NCI-H187 treated with DMSO at 0.1 percent for 48 hours (cell line): Measurements from ENCODE around the gene PHEX.

ENCODE experiments used
- DNase-seq: peaks from one replicate; lab custom pipeline; 2025; lab: John Stamatoyannopoulos, UW

Gene PHEX

GRCh38 chrX:22041907-22042530, 9.9 kb downstream of the PHEX start:
- no peak for DNase-seq

DNA sequence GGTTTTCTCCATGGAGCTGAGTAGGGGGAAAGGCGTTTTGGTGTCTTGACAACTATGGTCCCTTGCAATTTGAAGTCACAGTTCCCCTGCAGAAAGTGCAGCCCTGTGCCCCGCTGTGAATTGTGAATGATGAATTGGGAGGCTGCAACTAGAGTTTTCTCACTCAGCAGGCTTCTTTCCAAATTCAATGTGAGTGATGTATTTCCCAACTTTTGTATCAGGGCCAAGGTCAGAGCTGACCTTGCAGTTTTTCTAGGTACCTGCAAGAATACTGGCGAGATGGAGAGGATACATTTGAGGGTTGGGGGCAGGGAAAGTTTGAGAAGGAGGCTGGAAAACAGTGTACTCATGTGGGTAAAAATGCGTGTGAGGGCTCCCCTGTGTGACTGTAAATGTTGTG, 11.7 kb downstream of the PHEX start:
- DNase-seq = no peak

DNA sequence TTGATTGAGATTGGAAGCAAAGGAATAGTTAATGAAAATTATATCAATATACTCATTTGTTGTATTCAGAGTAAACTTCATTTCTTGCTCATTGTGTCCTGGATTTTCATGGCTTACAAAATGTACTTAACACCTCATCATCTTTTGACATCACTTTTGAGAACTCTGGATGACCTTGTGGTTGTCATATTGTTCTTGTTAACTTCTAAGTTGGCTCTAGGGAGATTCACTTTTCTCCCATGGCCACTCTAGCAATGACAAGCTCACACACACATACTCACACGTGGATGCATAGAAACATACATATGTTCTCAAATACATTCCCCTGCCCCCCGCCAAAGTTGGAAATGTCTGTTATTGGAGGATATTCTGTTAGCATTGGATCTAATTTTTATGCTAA, 15.3 kb downstream of the PHEX start:
- no peak for DNase-seq

DNA sequence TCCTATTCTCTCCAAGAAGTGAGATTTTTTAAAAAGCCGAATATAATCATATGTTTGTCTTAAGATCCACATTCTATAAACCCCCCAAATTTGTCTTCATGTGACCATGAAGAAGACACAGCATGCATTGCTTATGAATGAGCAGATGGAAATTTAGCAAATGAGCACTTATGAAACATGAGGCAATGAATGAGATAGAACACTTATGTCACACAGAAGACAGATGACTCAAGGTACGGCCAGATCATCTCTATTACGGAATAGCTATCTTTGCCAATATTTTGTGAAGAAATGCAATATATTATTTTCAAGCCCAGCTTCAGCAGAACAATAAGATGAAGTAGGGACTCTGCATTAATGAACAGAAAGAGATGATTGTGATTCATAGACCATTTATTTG, 21.4 kb downstream of the PHEX start:
- no peak for DNase-seq

DNA sequence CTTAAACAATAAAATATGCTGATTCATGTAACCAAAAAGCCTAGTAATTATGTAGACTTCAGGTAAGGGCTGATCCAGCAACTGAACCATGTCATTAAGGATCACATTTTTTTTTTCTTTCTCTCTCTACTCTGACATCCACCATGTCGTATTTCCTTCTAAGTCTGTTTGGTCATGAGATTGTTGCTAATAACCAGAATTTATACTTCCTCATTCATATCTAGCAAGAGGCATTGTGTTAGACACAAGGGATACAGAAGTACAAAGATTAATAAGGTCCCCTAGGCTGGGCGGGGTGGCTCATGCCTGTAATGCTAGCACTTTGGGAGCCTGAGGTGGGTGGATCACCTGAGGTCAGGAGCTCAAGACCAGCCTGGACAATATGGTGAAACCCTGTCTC, 24.1 kb downstream of the PHEX start:
- no peak for DNase-seq

DNA sequence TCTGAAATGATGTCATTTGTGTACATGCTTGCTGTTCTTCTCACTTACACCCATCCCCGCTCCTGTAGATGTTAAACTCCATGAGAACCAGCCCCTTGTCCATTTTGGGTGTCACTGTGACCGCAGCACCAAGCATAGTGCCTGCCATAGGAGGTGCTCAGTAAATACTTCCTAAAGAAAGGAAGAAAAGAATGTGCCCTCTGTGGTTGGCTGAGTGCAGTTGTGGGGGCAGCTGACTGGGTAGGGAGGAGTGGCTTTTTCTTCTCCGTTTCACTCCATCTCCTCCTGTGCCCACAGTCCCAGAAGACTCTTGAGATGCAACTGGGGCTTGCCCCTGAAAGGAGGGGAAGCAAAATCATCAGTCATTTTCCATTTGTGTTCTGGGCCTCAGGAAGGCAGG, 25.5 kb downstream of the PHEX start:
- DNase-seq = no peak

DNA sequence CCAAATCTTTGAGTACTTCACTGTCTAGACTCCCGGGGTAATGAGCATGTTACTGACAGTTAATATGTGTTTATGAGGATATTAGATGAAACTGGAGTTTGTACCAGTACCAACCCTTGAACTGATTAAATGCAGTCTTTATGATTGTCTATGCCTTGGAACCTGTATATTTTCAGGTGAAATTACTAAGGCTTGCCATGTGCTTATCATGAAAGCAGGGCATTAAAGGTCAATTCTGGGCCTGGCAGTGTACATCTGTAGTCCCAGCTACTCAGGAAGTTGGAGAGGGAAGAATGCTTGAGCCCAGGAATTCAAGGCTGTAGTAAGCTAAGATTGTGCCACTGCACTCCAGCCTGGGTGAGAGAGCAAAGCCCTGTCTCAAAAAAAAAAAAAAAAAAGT, 27.6 kb downstream of the PHEX start:
- no peak for DNase-seq

DNA sequence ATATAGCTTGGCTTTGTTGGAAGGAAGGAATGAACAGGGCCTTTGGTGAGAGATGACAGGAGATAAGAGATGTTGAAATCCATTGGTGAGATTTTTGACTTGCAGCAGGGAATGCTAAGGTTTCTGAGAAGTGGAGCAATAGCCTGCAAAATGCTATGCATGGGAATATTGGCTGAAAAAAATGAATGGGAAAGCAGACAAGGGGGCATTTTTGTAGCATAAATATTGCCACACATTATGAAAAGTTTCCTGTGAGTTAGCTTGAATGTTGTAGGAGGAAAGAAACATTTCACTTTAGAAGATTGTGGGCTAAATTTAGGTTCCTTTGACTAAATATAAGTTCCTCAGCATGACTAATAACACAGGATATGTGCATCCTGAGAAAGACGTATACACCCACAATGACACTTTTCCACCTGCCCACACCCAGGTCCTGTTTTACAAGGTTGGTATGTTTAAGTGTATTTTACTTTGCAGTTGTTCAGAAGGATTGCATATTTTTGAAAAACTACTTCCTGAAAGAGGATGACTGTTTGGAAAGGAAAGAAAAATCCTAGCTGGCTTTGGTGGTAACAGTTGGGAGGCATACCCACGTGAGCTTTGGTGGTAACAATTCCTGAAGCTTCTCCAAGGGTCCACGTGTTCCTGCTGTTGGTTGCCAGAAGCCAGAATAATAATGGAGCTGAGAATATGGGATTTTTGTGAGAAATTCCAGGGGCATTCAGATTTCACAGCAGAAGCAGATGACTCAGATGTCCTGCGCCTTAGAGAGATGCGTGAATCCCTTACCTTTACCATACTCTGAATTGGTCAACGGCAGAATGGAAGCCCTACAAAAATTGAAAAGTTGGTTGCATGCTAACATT, 28.5 kb downstream of the PHEX start:
- no peak for DNase-seq

- DNase-seq = no peak
Observed at GRCh38 chrX:22063284-22063683, 31.2 kb downstream of the PHEX start.

DNA sequence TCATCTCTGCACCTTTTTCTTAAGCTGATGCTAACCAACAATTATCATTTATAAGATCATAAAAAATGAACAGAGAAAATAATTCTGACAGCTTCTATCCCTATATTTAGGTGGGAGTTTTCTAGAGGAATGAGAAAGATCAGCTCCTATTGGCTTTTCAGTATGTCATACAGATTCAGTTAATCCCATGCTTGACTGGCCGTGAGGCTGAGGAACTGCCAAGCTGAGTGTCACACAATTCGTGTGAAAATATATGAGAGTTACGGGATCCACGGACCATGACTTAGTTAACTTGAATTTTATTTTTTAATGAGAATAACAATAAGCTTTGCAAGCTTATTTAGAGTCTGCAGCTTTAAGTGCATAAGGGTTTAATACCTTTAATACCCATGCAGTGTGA, 37.5 kb downstream of the PHEX start:
- DNase-seq = no peak

GRCh38 chrX:22073928-22074327, 41.8 kb downstream of the PHEX start:
- DNase-seq = no peak

DNA sequence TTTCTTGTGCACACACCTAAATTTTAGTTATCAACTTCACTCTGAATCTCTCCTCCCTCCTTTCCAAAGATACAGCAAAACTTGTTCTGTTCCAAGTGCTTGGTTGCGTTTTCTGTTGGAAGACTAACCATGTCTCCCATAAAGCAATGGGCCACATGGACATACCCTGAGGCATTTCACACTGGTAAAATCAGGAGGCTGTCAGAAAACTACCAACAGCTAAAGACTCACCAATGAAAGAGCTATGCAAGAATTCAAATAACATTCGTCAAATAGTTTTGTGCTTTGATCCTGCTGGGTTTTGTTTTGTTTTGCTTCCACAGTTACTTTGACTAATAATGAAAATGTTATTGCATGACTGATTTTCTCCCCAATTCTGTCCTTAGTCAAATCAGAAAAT, 46.0 kb downstream of the PHEX start:
- DNase-seq = no peak

- DNase-seq = no peak
Observed at GRCh38 chrX:22081475-22082092, 49.5 kb downstream of the PHEX start.

DNA sequence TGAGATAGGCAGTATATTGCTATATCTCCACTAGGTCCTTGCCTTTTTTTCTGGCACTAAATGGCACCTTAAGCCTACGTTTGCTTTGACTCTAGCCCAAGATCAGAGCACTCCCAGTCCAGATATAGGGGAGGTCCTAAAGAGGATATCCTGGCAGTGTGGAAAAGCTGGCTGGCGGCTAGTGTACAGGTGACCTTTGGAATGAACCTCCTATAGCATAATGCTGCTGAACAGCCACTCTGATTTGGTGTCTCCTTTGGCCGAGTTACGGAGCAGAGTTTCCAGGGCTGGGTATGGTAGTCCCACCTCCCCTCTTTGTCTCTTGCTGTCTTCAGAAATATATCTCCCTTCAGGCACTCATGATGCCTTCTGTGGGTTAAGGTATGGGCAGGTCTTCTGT, 53.9 kb downstream of the PHEX start:
- no peak for DNase-seq

- no peak for DNase-seq
Observed at GRCh38 chrX:22087011-22087557, 55.0 kb downstream of the PHEX start.

DNA sequence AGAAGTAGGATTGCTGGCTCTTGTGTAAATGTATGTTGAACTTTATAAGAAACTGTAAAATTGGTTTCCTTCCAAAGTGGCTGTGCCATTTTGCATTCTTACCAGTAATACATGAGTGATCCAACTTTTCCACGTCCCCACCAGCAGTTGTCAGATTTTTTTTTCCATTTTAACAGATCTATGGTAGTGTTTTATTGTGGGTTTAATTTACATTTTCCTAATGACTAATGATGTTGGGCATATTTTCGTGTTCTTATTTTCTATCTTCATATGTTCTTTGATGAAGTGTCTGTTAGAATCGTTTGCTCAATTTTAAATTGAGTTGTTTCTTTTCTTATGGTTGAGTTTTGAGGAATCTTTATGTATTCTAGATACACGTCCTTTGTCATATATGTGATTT, 56.2 kb downstream of the PHEX start:
- no peak for DNase-seq

GRCh38 chrX:22090181-22090580, 58.1 kb downstream of the PHEX start:
- DNase-seq = no peak

DNA sequence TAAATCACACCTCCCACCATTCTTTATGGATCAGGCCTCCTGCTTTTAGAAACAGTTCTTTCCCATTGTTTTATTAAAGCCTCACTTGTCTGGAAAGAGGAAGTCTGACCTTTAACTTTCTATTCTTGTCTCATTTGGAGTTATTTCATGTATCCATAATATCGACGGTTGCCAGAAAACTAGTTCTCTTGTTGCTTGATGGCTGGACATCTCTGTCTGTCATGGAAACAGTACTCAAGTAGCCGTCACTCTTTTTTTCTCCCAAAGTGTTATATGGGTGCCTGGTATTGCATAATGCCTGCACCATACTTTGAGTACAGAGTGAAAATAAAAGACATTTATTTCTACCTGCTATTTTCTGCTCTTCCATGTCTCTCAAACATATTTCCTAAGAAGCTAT, 61.4 kb downstream of the PHEX start:
- DNase-seq = no peak

DNA sequence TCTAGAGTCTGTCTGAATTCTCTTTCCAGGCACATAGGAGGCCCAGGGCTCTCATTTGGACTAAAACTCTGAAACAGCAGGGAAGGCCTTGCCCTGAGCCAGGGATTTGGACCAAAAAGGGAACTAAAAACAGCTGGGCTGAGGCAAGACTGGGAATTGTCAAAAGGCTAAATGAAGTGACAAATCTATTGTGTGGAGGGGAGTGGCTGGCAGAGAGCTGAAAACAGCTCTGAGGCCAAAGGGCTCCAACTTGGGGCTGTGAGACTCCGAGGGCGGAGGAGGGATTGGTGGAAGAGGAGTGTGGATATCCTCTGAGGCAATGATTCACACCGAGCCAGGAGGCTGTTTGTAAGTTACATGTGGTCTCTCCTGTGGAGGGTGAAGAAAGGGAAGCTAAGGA, 63.2 kb downstream of the PHEX start:
- no peak for DNase-seq

DNA sequence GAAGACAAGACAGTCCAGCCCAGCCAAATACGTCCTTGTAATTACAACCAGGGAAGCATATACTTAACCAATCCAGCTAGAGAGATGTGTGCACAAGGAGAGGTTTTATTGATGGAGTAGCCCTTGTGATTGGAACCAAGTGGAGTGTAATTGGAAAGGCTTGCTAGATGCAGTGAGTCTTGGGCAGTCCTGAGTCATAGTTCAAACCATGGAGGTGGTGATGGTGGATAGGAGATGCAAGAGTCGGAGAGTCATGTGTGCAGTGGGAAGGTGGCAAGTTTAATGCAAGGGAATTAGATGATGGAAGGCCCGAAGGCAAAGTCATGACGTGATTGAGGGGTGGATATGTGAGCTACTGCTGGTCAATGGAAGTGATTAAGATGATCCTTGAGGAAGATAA, 63.7 kb downstream of the PHEX start:
- no peak for DNase-seq

DNA sequence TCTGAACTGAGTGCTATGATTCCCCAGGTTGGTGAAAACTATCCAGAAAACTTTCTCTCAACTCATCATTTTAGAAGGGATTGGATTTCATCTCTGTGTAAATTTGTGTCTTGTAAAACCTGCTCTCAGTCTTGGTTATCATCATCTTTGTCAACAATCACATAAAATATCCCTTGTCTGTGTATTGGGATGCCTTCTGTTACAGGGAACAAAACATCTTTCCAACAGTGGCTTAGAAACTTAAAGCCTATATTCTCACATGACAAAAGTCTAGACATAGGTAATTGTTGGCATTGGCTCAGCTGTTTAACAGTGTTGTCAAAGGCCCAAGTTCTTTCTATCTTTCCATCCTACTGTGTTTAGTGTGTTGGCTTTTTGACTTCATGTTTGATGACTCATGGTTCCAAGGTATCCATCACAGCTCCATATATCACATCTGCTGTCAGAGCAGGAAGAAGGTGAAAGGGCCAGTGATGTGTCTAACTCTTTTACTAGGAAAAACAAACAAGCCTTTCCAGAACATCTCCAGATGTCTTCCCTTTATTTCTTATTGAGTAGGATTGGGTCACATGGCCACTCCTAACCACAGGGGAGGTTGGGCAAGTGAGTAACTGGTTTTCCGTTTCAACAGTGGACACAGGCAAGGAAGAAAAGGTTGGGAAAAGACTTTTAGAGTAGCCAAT, 65.0 kb downstream of the PHEX start:
- no peak for DNase-seq

DNA sequence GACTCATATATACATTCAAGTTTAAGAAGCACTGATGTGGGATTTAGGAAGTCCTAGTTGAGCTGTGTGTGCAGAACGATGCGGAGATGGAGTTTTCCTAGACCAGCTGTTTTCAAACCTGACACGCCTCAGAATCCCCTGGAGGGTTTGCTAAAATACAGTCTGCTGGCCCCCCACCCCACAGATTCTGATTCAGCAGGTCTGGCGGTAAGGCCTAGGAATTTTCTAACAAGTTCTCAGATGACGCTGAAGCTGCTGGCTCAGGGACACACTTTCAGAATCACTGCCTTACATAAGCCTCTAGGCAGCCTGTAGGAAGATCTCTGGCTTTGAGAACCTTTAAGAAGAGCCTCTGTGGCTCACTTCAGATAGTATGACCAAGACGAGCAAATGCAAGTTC, 73.1 kb downstream of the PHEX start:
- DNase-seq = no peak

DNA sequence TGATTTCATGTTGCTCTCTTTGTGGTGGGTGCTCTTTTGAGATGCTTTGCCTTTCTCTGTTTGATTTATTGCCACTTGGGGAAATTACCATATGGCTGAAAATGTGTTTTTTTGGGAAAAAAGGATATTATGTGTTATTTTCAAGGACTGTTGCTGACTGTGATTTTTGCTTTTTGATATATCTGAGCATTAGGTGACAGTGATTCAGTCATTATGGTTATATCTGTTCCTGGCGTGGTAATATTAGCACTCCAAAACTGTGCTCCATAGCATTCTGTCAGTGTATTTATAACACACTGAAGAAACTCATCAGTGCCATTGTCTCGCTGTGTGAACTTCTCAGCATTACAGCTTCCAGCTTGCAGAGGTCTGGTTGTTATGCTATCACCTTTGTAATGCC, 73.8 kb downstream of the PHEX start:
- DNase-seq = no peak
